SU-DHL-6 (cell line): ENCODE results near the gene PODXL2.
A peak's percentile ranks its signal among the peaks of the same experiment; 100 is the strongest.

Experiments
- H2AFZ ChIP-seq: fragments of 200-600 bp; sonication (generic); 2 replicates; pipeline ENCODE4 v1.6.1; 2014; ENCODE audit warnings: low read depth, mild to moderate bottlenecking, moderate library complexity, mixed read lengths, antibody characterized with exemption, low read length; ENCODE audit not compliant: severe bottlenecking
- H3F3A ChIP-seq: fragments of 200-600 bp; shearing (Covaris generic); 2 replicates; pipeline ENCODE4 v1.6.0; 2016; ENCODE audit warnings: antibody characterized with exemption, mild to moderate bottlenecking; ENCODE audit not compliant: insufficient read depth
- H3K27ac ChIP-seq: fragments of 200-600 bp; sonication (generic); 2 replicates; pipeline ENCODE4 v1.5.1; 2016; ENCODE audit warnings: low read depth, mild to moderate bottlenecking, low read length, moderate library complexity, mixed read lengths
- H3K27me3 ChIP-seq: fragments of 200-600 bp; sonication (generic), shearing (Covaris generic); 2 replicates; pipeline ENCODE4 v1.6.0; 2014; ENCODE audit warnings: mild to moderate bottlenecking, low read length
- H3K36me3 ChIP-seq: fragments of 200-600 bp; sonication (generic); 2 replicates; pipeline ENCODE4 v1.6.1; 2014; ENCODE audit warnings: mild to moderate bottlenecking, low read length, mixed read lengths
- H3K4me2 ChIP-seq: fragments of 300-600, 200-600 bp; shearing (Covaris generic), sonication (generic); 2 replicates; pipeline ENCODE4 v1.6.0; 2014; ENCODE audit warnings: low read length, low read depth, mild to moderate bottlenecking; ENCODE audit not compliant: poor library complexity, severe bottlenecking
- H3K4me3 ChIP-seq: fragments of 200-600 bp; sonication (generic); 2 replicates; pipeline ENCODE4 v1.5.1; 2014; ENCODE audit warnings: antibody characterized with exemption, low read length, mild to moderate bottlenecking, mixed read lengths; ENCODE audit not compliant: insufficient read depth, poor library complexity, severe bottlenecking
- H3K79me2 ChIP-seq: fragments of 200-600 bp; sonication (generic); 2 replicates; pipeline ENCODE4 v1.6.1; 2014; ENCODE audit warnings: mild to moderate bottlenecking, low read length, moderate library complexity; ENCODE audit not compliant: insufficient read depth
- H3K9ac ChIP-seq: fragments of 200-600 bp; sonication (generic); 2 replicates; pipeline ENCODE4 v1.7.0; 2014; ENCODE audit warnings: mild to moderate bottlenecking, low read length
- H3K9me2 ChIP-seq: fragments of 200-600 bp; sonication (generic); replicated peaks from 2 replicates; pipeline ENCODE4 v1.6.1; 2014; ENCODE audit warnings: low read length; ENCODE audit not compliant: insufficient read depth
- H3K9me3 ChIP-seq: fragments of 200-600 bp; sonication (generic); 2 replicates; pipeline ENCODE4 v1.6.1; 2014; ENCODE audit warnings: low read length, mixed read lengths; ENCODE audit not compliant: insufficient read depth
- H4K20me1 ChIP-seq: fragments of 200-600 bp; sonication (generic); 2 replicates; pipeline ENCODE4 v1.6.1; 2014; ENCODE audit warnings: low read depth, mild to moderate bottlenecking, antibody characterized with exemption, low read length, moderate library complexity, mixed read lengths
- EZH2phosphoT487 ChIP-seq: fragments of 200-600 bp; sonication (generic), shearing (Covaris generic); conservative IDR thresholded peaks from 2 replicates; pipeline ENCODE4 v1.6.1; 2018; ENCODE audit warnings: mild to moderate bottlenecking, antibody characterized with exemption, low read length, moderate library complexity, mixed read lengths
- TF ChIP-seq, protein P1 (sequence below): fragments of 200-600 bp; sonication (generic); IDR thresholded peaks from one replicate; pipeline ENCODE4 v1.5.1; 2017; ENCODE audit warnings: antibody characterized with exemption, mild to moderate bottlenecking, low read length, moderate library complexity; ENCODE audit not compliant: insufficient read depth, poor library complexity, severe bottlenecking

PODXL2 gene

DNA sequence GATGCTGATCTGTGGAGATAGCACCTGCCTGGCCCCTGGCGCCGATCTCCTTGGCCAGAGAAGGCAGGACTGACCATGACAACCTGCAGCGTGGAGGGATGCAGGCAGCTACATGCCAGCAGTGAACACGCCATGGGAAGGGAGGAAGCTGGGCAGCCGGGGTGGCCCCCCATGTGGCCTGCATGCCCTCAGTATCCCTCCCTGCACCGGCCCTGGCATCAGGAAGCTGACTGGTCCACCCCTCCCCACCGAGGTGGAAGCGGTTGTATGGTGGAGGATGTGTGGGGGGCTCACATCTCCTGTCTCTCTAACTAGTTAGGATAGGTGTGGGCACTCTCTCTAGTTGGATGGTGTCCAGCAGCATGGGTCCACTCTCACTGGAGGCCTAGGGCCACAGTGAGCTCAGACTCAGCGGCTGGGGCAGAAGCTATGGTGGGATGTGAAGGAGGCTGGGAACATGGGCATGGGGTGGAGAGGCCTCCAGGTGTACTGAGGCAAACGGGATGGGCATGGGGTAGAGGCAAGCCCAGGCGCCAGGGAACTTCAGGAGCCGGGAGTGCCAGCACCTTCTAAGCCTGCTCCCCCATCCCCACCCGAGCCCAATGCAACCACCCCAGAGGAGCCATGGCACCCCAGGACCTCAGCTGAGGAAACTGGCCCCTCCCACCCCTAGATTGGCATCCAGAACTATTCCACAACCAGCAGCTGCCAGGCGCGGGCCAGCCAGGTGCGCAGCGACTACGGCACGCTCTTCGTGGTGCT lies 42.0 kb downstream of the PODXL2 start:
- Histone ChIP-seq H3K27me3 (no peaks in the 10 kb centered on the region), H3K9me2 (no peaks in the 10 kb centered on the region), H2AFZ (no peak overlapping the region), H3K79me2 (no peaks in the 10 kb centered on the region), H3K4me3 (no peak overlapping the region), H3K27ac (no peak overlapping the region), H3K36me3 (no peaks in the 10 kb centered on the region), H3F3A (no peaks in the 10 kb centered on the region), H4K20me1 (no peaks in the 10 kb centered on the region), H3K9ac (no peak overlapping the region), H3K9me3 (no peaks in the 10 kb centered on the region), H3K4me2 (no peak overlapping the region)
- TF ChIP-seq, protein P1, sequence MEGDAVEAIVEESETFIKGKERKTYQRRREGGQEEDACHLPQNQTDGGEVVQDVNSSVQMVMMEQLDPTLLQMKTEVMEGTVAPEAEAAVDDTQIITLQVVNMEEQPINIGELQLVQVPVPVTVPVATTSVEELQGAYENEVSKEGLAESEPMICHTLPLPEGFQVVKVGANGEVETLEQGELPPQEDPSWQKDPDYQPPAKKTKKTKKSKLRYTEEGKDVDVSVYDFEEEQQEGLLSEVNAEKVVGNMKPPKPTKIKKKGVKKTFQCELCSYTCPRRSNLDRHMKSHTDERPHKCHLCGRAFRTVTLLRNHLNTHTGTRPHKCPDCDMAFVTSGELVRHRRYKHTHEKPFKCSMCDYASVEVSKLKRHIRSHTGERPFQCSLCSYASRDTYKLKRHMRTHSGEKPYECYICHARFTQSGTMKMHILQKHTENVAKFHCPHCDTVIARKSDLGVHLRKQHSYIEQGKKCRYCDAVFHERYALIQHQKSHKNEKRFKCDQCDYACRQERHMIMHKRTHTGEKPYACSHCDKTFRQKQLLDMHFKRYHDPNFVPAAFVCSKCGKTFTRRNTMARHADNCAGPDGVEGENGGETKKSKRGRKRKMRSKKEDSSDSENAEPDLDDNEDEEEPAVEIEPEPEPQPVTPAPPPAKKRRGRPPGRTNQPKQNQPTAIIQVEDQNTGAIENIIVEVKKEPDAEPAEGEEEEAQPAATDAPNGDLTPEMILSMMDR = no peak
- TF ChIP-seq EZH2phosphoT487 = no peak

DNA sequence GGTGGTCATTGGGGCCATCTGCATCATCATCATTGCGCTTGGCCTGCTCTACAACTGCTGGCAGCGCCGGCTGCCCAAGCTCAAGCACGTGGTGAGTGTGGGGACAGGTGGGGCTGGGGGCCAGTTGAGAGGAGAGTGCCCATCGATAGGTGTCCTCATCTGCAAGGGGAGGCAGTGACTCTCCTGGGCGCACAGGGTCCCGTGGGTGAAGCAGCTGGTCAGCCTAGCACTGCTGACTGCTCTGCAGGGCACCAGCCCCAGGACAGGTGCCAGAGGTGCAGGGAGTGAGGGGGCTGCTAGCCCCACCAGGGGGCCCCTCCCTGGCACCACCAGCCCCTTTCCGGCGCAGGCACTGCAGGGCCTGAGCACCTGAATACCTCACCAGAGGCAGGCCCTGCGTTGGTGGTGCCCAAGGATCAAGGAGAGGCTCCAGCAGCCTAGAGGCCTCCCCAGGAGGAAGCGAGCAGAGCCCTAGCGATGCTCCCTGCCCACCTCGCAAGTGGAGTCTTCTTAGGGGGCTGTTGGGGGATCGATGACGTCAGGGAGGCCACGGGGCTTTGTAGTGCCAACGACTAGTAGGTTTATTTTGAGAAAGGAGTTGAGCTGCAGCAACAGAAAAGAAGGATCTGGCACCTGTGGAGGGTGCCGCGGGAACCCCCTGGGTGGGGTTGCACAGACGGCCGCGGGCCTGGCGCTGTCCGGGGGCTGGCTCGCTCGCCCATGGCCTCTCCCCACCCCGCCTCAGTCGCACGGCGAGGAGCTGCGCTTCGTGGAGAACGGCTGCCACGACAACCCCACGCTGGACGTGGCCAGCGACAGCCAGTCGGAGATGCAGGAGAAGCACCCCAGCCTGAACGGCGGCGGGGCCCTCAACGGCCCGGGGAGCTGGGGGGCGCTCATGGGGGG lies 42.8 kb downstream of the PODXL2 start:
- no peak for TF ChIP-seq EZH2phosphoT487
- TF ChIP-seq, protein P1 = no peak
- peak overlapping the region; percentile 51 for H3K27ac ChIP-seq
- peak overlapping the region; percentile 73 for H3K9ac ChIP-seq

DNA sequence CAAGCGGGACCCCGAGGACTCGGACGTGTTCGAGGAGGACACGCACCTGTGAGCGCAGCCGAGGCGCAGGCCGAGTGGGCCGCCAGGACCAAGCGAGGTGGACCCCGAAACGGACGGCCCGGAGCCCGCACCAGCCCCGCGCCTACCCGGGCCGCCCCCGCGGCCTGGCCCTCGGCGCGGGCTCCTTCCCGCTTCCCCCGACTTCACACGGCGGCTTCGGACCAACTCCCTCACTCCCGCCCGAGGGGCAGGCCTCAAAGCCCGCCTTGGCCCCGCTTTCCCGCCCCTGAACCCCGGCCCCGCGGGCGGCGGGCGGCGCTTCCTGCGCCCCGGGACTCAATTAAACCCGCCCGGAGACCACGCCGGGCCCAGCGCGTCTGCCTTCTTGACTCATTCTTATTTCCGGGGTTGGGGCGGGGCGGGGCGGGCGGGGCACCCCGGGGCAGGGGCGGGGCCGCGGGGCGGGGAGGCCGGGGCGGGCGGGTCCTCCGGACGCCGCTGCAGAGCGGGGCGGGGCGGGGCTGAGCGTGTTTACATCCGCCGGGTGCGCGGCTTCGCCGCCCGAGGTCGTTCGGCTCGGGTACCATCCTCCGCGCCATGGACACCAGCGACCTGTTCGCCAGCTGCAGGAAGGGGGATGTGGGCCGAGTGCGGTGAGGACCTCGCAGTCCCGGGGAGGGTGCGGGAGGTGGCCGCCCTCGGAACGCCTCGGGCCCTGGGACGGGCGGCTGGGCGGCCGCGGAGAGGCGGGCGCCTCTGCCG lies 43.6 kb downstream of the PODXL2 start, which contains the start of gene ABTB1:
Gene ABTB1 (plus strand): TSS at position 524 of the 762 bp plus-strand sequence. CDS start 74 bp downstream, at position 598.
- Histone ChIP-seq H3K4me3 (peak within 1 kb of the TSS; percentile 79), H3K9me2 (no peaks in the 10 kb centered on the region), H3K36me3 (no peaks in the 10 kb centered on the region), H4K20me1 (no peaks in the 10 kb centered on the region), H3K9ac (peak within 1 kb of the TSS; percentile 73), H3K4me2 (peak within 1 kb of the TSS; percentile 75), H3K27ac (peak within 1 kb of the TSS; percentile 51), H3K27me3 (no peaks in the 10 kb centered on the region), H3K79me2 (no peaks in the 10 kb centered on the region), H2AFZ (peak within 1 kb of the TSS; percentile 89), H3K9me3 (no peaks in the 10 kb centered on the region), H3F3A (no peaks in the 10 kb centered on the region)
- TF ChIP-seq, protein P1 = no peak
- no peak for TF ChIP-seq EZH2phosphoT487

More for the DNA sequence above, 42.8 kb downstream of the PODXL2 start:
- H3K9me3 ChIP-seq = no peaks in the 10 kb centered on the region
- no peaks in the 10 kb centered on the region for H3K36me3 ChIP-seq
- no peaks in the 10 kb centered on the region for H3K9me2 ChIP-seq
- no peaks in the 10 kb centered on the region for H3K79me2 ChIP-seq
- H3K4me3 ChIP-seq = peak overlapping the region; percentile 57
- H3F3A ChIP-seq = no peaks in the 10 kb centered on the region
- H3K27me3 ChIP-seq = no peaks in the 10 kb centered on the region
- peak overlapping the region; percentile 64 for H3K4me2 ChIP-seq
- peak overlapping the region; percentile 89 for H2AFZ ChIP-seq
- H4K20me1 ChIP-seq = no peaks in the 10 kb centered on the region
